Left ventricle myocardium inferior (tissue), 1 donor: ENCODE results near the gene HOXA4. TPM values are rescaled to one million over a fixed set of nuclear protein-coding genes. Genes with fewer than 3 reads are reported as not detected.

ENCODE experiments used
- DNase-seq: peaks from one replicate; pipeline ENCODE4 v3.0.0-alpha.2; 2020
- H3K27ac ChIP-seq: fragments of 200-600 bp; replicated peaks from 2 replicates; pipeline ENCODE4 v1.8.0; 2021
- H3K27me3 ChIP-seq: fragments of 200-600 bp; 2 replicates; pipeline ENCODE4 v1.8.0; 2021; ENCODE audit warnings: low read depth
- H3K36me3 ChIP-seq: fragments of 200-600 bp; 2 replicates; pipeline ENCODE4 v1.8.0; 2021
- H3K4me1 ChIP-seq: fragments of 200-600 bp; 2 replicates; pipeline ENCODE4 v1.8.0; 2021
- H3K4me3 ChIP-seq: fragments of 200-600 bp; 2 replicates; pipeline ENCODE4 v1.8.0; 2021; ENCODE audit warnings: mild to moderate bottlenecking, moderate library complexity
- H3K9me3 ChIP-seq: fragments of 200-600 bp; replicated peaks from 2 replicates; pipeline ENCODE4 v1.8.0; 2021
- CTCF ChIP-seq: fragments of 200-600 bp; IDR thresholded peaks from 2 replicates; pipeline ENCODE4 v1.8.0; 2021; ENCODE audit warnings: antibody characterized with exemption, mild to moderate bottlenecking, borderline replicate concordance
- intact Hi-C: fragments of 100-400 bp; cut with micrococcal nuclease; formaldehyde crosslinking; loops from one replicate; pipeline ENCODE4 v1.11.0; 2022
- total RNA-seq: library from RNA; stranded (reverse); fragmentation: NEBNext Ultra II Directional; extraction: Animal tissue kit (Norgen Biotek cat#: 25700); gene quantifications from one replicate; pipeline ENCODE4 v1.2.1, GENCODE V29; 2021
- donor health status: DM: no; HTN: yes; CAD: no; lungs with severe emphysema.

The HOXA4 gene
- total RNA-seq, 1 donor from 2014 or later = not detected

- intact Hi-C loops = loop anchor here (5.0 kb wide), 1 partner anchor 792 kb away; no protein-coding TSS in a partner anchor
- no peak overlapping the region for H3K27ac ChIP-seq
- peak overlapping the region; percentile 54 for H3K4me3 ChIP-seq
- no peak for TF ChIP-seq CTCF
- DNase-seq = no peak
- H3K36me3 ChIP-seq = no peaks in the 10 kb centered on the region
- H3K9me3 ChIP-seq = no peaks in the 10 kb centered on the region
- H3K27me3 ChIP-seq = peaks cover 100% of the 10 kb centered on the region
- peaks cover 46% of the 10 kb centered on the region for H3K4me1 ChIP-seq
Observed at GRCh38 chr7:27164045-27164366, 33.4 kb upstream of the HOXA4 start.

- Histone ChIP-seq H3K27me3 (peaks cover 100% of the 10 kb centered on the region), H3K4me3 (no peak overlapping the region), H3K27ac (no peak overlapping the region), H3K4me1 (peaks cover 46% of the 10 kb centered on the region), H3K36me3 (no peaks in the 10 kb centered on the region), H3K9me3 (no peaks in the 10 kb centered on the region)
- peak; percentile 9 for DNase-seq
- intact Hi-C loops = loop anchor here (5.0 kb wide), 1 partner anchor 791 kb away; no protein-coding TSS in a partner anchor
- TF ChIP-seq CTCF = no peak
Observed at GRCh38 chr7:27163288-27164044, 32.9 kb upstream of the HOXA4 start.

DNA sequence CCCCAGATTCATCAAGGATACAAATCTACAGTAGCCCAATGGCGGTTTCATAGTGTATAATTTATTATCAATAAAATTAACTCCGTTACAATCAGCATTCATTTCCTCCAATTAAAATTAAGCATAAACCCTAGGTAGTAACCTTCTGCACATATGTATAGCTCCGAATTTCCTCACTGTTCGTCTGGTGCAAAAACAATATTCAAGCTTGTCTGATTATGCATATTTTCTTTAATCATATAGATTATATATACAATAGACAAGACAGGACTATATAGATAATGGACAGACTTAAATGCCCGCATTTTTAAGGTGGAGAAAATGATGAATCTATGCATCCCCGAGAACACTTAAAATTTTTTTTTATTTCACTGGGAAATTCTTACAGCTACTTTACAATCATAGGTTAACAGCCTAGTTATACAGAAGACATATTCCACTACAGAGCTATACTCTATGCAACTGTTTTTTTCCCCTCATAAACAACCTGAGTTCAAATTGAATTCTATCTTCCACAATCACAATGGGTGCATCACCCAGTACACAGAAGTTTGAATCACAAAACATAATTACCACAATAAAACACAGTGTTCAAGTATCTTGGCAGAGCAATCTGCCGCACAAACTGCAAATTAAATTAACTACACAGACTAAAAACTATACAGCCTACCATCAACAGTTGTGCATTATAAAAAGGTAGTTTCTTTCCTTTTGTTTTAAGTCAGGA lies 32.2 kb upstream of the HOXA4 start:
- intact Hi-C loops = loop anchor here (5.0 kb wide), 1 partner anchor 790 kb away; no protein-coding TSS in a partner anchor
- peaks cover 100% of the 10 kb centered on the region for H3K27me3 ChIP-seq
- peaks cover 46% of the 10 kb centered on the region for H3K4me1 ChIP-seq
- no peak for TF ChIP-seq CTCF
- H3K9me3 ChIP-seq = no peaks in the 10 kb centered on the region
- H3K27ac ChIP-seq = no peak overlapping the region
- no peak for DNase-seq
- H3K4me3 ChIP-seq = no peak overlapping the region
- no peaks in the 10 kb centered on the region for H3K36me3 ChIP-seq

GRCh38 chr7:27161721-27162560 lies 31.4 kb upstream of the HOXA4 start:
- TF ChIP-seq CTCF = no peak
- no peak overlapping the region for H3K27ac ChIP-seq
- peak; percentile 7 for DNase-seq
- H3K27me3 ChIP-seq = peaks cover 100% of the 10 kb centered on the region
- H3K36me3 ChIP-seq = no peaks in the 10 kb centered on the region
- H3K4me1 ChIP-seq = peaks cover 45% of the 10 kb centered on the region
- intact Hi-C loops = loop anchor here (5.0 kb wide), 1 partner anchor 790 kb away; no protein-coding TSS in a partner anchor
- H3K4me3 ChIP-seq = peak overlapping the region; percentile 72
- no peaks in the 10 kb centered on the region for H3K9me3 ChIP-seq

DNA sequence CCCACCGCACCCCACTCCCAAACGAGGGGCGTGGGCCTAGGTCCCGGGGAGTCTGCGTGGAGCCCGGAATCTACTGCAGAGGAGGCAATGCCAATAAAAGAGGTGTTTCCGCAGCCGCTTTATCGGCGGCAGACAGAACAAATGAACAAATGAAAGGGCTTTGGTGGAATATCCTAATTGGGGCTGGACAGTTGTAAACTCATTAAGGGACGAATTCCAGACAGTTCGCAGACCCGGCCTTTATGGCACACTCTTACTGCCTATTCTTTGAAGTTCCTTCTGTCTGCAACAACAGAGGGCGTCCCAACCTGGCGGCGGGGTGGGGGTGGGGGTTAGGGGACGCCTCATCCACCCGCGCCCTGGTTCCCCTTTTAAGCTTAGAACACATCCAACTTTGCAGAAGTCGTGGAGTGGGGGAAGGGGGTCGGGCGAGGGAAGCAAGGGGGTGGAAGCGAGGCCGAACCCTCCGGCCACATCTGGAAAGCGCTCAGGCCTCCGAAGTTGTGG lies 30.7 kb upstream of the HOXA4 start:
- Histone ChIP-seq H3K4me3 (peak overlapping the region; percentile 72), H3K4me1 (peaks cover 41% of the 10 kb centered on the region), H3K27me3 (peaks cover 100% of the 10 kb centered on the region), H3K9me3 (no peaks in the 10 kb centered on the region), H3K27ac (no peak overlapping the region), H3K36me3 (no peaks in the 10 kb centered on the region)
- intact Hi-C loops = loop anchor here (5.0 kb wide), 1 partner anchor 789 kb away; no protein-coding TSS in a partner anchor
- peak; percentile 48 for DNase-seq
- TF ChIP-seq CTCF = no peak
